ENCODE data around the gene HILPDA.
"Not testable (repeated sequence)": the region's sequence is repeated elsewhere in the genome, so short reads cannot be mapped to it uniquely, and the experiment has no call there.

The HILPDA gene

GRCh38 chr7:128463345-128463744 lies 7.7 kb downstream of the HILPDA start:
- DNase-seq (ENCODE audit: low read depth in 2 of 2) = not testable (repeated sequence)

- DNase-seq (ENCODE audit: low read depth in 2 of 2) = not testable (repeated sequence)
These were observed 8.3 kb downstream of the HILPDA start for GRCh38 chr7:128463933-128464332.

GRCh38 chr7:128466871-128467270 lies 11.2 kb downstream of the HILPDA start:
- not testable (repeated sequence) for DNase-seq (ENCODE audit: low read depth in 2 of 2)

- DNase-seq (ENCODE audit: low read depth in 2 of 2) = peak; percentile 67 to 73
These were observed 21.0 kb downstream of the HILPDA start, which contains the start of gene METTL2B for GRCh38 chr7:128476402-128477335. METTL2B (plus strand) TSS chr7:128476748; CDS start chr7:128476766, 18 bp downstream.

GRCh38 chr7:128477336-128477690 lies 21.6 kb downstream of the HILPDA start:
- not testable (repeated sequence) for DNase-seq (ENCODE audit: low read depth in 2 of 2)

GRCh38 chr7:128479082-128479481 lies 23.4 kb downstream of the HILPDA start:
- DNase-seq (ENCODE audit: low read depth in 2 of 2) = not testable (repeated sequence)

- not testable (repeated sequence) for DNase-seq (ENCODE audit: low read depth in 2 of 2)
These were observed 32.5 kb downstream of the HILPDA start for GRCh38 chr7:128488134-128488533.

GRCh38 chr7:128497405-128497804 lies 41.7 kb downstream of the HILPDA start:
- DNase-seq (ENCODE audit: low read depth in 2 of 2) = no peak

- not testable (repeated sequence) for DNase-seq (ENCODE audit: low read depth in 2 of 2)
These were observed 49.7 kb downstream of the HILPDA start for GRCh38 chr7:128505416-128505815.

- DNase-seq (ENCODE audit: low read depth in 2 of 2) = not testable (repeated sequence)
These were observed 51.1 kb downstream of the HILPDA start for GRCh38 chr7:128506819-128507218.

GRCh38 chr7:128507321-128507993 lies 51.8 kb downstream of the HILPDA start:
- not testable (repeated sequence) for DNase-seq (ENCODE audit: low read depth in 2 of 2)
